NCI-H510A treated with DMSO at 0.1 percent for 48 hours (cell line): ENCODE measurements around the gene OR2V2.
"Not testable (repeated sequence)": the region's sequence is repeated elsewhere in the genome, so short reads cannot be mapped to it uniquely, and the experiment has no call there.

Experiments
- DNase-seq: peaks from one replicate; lab custom pipeline; 2025; lab: John Stamatoyannopoulos, UW

The OR2V2 gene

DNA sequence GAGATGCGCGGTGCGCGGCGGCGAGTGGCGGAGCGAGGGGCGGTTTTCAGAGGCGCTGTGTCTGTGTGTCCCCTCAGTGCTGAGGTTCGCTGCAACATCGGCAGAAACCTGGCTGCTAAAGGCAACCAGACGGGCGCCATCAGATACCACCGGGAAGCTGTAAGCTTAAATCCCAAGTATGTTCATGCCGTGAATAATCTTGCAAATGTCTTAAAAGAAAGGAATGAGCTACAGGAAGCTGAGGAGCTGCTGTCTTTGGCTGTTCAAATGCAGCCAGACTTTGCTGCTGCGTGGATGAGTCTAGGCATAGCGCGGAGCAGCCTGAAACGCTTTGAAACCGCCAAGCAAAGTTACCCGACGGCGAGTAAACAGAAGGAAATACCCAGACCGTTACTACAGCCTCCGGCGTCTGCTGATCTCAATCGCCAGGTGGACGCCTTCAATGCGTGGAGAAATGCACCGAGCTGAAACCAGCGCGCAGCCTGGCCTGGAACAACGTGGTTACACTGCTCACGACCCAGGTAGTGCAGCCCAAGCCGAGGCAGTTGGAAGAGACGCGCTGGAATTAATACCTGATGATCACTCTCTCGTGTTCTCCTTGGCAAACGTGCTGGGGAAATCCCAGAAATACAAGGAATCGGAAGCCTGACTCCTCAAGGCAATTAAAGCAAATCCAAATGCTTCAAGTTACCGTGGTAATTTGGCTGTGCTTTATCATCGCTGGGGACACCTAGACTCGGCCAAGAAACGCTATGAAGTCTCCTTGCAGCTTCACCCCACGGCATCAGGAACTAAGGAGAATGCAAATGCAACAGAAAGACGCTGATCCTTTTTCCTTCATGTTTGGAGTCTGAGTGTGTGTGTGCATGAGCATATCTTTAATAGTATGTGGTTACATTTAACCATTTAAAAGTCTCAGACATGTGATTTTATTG, 32.3 kb upstream of the OR2V2 start:
- no peak for DNase-seq

DNA sequence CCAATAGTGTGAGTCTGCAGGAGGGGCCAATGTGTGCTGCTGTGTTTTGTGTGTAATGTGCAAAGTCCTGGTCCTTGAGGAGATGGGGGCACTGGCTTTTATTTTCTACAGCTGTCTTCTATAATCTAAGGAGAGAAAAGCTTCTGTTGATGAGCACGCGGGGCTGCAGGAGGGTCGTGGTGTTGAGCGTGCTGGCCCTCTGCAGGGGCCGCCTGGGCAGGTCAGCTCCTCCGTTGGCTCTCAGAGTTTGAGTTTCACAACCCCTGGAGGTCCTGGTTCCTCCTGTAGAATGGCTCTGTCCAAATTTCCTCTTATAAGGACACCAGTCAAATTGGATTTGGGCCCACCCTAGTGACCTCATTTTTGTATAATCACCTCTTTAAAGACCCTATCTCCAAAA, 29.0 kb upstream of the OR2V2 start:
- no peak for DNase-seq

DNA sequence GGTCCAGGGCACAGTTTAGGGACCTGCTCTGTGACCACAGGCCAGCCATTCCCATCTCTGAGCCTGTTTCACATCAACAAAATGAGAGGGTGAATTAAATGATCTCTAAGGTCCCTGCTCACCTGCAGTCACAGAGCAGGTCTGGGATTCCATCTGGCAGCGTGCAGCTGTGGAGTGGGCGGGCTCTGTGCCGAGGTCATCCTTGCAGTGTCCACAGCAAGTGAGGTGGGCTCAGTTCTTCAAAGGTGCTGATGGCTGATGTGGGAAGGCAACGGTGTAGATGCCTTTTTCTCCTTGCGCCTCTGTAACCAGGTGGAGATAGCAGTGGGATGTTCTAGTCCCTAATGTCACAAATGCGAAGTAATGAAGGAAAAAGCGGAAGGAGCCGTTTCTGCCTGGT, 28.3 kb upstream of the OR2V2 start:
- DNase-seq = no peak

DNA sequence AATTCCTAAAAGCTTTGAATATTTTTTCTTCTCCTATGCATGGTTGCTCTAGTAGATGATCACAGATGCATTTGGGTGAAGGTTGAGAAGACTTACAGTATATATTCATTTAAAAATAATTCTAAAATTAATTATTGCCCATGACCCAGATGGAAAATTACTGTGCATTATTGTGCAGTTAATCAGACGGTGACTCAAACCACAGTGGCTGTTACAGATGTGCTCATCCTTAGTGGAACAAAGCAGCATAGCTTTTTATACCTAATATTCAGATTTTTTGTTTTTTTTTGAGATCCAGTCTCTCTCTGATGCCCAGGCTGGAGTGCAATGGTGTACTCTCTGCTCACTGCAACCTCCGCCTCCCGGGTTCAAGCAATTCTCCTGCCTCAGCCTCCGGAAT, 27.1 kb upstream of the OR2V2 start:
- DNase-seq = no peak

DNA sequence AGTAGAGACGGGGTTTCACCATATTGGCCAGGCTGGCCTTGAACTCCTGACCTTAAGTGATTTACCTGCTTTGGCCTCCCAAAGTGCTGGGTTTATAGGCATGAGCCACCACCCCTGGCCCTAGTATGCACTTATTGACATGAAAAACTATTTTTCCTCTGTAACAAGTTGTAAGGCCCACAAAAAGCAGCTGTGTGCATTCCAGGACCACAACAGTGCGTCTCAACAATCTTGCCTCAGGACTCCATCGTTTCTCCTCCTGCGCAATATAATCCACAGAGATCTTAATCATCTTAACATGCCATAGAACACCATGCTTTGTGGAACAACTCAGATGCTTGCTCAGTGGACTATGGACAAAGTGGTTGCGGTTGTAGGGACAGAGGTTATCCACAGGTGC, 26.6 kb upstream of the OR2V2 start:
- DNase-seq = no peak

DNA sequence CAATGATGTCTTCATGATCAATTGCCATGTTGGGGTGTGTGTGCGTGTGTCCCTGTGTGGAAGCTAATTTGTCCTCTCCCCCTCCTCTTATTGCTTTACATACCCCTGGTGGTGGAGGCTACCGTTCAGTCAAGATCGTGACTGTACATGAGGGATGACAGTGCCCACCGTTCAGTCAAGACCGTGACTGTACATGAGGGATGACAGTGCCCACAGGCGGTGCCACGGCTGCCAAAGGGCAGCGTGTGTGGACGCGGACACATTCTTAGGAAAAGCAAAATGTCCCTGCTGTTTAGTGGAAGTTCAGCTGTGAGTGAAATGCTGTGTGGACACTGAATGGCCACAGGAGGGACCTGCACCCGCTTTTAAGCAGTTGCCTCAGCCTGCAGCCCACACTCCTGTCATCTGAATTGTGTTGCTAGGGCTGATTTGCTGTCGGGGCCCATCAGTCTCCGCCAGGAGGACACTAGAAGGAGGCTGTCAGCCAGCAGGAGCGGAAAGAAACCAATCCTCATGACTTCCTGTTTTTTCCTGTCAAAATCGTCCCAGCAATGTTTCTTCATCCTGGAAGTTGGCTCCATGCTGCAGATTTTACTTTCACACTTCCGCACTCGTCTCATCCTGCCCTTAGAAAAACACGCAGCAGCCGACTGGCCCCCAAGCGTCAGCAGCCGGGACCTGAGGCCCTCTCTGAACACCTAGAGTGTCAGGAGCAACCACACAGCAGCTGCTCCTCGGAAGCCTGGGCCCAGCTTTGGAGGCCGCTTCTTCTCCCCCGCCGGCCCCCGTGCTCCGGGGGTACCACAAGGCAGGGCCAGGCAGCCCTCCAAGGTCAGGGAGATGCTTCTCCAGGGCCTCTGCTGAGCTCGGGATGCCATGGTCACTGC, 25.5 kb upstream of the OR2V2 start:
- no peak for DNase-seq

DNA sequence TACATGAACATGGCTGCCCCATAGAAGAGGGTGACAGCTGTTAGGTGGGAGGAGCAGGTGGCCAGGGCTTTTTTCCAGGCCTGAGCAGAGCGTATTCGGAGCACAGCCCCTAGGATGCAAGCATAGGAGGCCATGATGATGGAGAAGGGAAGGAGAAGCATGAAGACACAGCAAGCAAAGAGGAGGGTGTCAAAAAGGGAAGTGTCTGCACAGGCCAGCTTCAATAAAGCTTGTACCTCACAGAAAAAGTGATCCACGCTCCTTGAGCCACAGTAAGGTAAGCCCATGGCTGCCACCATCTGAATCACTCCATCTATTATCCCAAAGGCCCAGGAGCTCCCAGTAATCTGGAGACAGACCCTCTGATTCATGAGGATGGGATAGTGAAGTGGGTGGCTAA, 22.9 kb upstream of the OR2V2 start:
- DNase-seq = no peak

DNA sequence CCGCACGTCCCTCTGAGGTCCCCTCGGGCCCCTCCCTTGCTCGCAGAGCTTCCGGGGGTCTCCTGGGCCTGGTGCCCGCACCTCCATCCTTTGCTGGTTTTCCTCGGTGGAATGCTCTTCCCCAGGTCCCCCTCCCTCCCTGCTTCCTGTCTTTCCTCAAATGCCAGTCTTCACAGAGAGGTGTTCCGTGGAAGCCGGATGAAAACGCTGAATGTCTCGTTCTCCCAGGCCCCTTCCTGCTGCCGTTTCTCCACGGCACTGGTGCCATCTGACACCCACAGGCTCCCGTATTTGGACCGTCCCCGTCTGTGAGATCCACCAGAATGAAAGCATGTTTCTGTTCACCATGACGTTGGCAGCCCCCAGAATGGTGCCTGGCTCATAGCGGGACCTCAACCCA, 20.5 kb upstream of the OR2V2 start:
- no peak for DNase-seq

DNA sequence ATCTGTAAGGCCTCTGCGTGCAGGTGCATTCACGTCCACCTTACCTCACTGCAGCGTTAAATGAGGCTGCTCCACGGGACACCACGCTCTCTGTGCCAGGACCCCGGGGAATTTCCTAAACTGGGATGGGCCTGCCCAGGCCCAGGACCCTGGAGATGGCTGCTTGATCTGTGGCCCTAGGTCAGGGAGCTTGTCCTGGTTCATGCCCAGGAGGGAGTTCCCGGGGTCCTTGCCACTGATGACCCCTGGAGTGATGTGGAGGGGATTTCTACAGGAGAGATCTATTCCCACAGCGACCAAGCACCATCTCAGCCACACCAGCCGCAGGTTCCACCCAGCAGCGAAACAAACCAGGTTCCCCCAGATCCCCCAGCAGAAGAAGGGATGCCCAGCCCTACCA, 19.9 kb upstream of the OR2V2 start:
- DNase-seq = no peak

DNA sequence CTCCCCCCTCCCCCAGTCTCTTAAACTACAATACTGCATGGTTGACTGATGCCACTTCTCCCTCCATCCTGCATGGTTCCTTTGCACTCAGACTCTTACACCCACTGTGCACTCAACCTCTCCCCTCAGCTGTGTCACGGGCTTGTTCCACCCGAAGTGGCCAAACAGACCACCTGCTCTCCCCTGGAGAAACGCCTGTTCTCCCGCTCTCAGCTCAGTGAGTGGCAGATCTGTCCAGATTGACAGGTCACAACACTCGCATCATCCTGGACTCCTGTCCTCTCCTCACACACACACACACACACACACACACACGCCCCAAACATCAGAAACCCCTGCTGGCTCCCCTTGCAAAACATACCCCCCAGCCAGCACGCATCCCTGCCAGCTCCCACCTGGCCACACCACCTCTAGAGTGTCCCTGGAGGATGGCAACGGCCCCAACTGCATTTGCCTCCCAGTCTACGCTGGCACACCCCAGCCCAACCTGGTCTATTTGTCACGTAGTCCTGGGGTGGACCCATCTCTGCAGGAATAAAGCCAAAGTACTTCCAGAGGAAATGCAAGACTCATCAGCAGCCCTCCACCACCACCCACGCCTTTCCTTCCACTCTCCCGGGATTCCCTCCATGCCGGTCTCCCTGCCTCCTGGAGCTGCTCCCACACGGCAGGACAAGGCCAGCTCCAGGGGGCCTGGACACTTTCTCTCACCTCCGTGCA, 19.3 kb upstream of the OR2V2 start:
- DNase-seq = no peak

DNA sequence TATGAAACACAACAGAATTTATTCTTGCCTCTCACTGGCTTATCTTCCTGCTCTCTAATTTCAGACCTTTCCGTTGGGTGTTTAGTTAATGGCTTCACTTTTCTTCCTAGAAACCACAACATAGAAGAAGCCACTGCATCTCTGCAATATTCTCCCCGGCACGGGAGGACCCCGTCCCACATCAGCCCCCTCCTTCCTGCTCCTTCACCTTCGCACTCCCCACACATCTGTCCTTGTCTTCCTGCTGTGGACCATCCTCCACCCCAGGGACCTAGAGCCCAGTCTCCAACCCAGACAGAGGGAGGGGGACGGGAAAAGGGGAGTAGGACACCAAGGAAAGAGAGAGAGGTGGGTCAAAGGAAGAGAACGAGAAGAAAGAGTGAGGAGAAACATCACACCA, 17.8 kb upstream of the OR2V2 start:
- DNase-seq = no peak

DNA sequence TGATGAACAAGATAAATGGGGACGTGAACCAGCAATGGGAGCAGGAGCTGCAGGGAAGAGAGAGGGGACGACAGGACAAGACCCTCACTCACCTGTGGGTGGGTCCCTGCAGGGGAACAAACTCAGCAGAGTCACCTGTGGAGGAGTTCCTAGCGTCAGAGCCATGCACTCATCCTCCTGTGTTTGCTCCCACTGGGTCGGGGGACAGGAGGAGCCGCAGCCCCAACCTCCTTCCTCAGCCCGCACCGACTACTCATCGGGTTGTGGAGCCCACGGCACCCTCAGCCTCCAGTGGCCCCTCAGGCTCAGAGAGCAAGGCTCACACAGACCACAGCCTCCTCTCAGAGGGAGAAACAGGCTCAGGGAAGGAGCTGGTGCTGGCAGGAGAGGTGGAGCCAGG, 17.3 kb upstream of the OR2V2 start:
- not testable (repeated sequence) for DNase-seq

DNA sequence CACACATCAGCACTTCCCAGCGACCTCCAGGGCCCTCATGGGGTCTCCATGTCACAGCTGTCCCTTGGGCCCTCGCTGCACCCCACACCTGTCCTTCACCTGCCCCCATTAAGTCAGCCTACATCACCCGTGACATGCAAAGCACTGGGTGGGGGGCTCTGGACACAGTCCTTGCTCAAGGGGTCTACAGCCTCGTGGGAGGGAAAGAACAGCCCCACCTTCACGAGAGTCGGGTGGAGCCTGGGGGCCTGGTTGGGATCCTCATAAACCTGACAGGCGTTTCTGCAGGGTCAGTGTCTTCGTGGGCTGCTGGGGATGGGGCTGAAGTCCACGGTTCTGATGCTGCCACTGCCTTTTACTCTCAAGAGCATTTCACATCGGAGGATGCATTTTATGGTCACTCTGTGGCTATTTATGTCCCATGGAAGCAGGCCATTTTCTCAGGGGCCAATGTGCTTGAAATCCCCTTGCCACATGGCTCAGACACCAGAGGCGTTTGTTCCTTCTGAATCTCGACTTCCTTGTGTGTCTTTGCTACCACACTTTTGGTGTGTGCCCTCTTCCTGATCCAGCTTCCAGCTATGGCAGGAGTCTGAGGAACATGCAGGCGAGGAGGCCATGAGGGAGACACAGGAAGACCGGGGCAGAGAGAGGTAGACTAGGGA, 16.4 kb upstream of the OR2V2 start, which contains the start of gene OR2V1:
TSS of gene OR2V1 (minus strand) at position 338 of the 665 bp plus-strand sequence. CDS start 5,865 bp downstream, outside the sequence.
- DNase-seq = no peak

DNA sequence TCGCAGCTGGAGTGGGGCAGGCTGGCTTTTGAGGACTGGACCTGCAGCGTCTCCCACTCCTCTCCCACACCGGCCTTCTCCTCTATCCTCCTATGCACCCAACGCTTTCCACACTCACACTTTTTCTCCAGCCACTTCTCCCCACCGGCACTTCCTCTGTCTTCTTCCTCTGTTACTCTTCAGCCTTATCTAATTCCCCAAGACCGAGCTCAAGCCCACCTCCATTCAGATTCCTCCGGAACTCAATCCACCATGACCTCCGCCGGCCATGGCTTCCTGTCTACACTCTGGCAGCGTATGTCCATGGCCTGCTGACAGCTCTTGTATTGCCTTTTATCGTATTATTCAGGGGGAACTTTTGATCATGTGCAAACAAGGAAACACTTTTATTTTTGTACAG, 15.9 kb upstream of the OR2V2 start:
- no peak for DNase-seq

DNA sequence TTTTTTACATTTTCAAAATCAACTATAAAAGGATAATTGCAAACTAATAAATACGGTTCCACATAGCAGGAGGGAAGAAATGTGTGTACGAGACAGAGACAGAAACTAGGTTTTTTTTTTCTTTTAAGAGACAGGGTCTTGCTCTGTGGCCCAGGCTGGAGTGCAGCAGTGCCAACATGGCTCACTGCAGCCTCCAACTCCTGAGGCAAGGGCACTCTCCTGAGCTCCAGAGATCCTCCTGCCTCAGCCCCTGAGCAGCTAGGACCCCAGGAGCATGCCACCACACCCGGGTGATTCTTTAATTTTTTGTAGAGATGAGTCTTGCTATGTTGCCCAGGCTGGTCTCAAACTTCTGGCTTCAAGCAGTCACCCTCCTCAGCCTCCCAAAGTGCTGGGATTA, 14.3 kb upstream of the OR2V2 start:
- DNase-seq = no peak

DNA sequence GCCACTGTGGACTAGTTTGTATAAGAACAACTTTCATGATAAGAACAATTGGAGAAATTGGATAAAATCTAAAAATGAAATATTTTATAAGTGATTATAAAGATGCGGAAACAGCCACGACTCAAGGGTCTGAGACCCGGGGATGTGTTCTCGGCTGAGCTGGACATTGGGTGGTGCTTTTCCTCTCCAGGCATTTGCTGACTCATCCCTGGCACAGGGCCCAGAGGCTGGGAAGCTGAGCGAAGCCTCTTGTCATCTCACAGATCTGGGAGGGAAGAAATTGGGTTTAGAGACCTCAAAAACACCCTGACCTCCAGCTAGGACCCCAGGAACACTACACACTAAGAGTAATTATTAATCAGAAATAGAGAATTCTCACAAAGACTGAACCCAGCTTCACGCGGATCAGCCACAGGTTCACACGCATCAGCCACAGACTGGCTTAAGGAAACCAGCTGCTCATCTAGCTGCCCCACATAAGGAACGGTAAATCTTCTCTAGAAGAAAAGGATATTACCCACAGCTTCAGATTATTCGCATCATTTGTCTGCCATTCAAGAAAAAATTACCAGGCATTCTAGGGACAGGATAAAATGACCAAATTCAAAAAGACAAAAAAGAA, 13.7 kb upstream of the OR2V2 start:
- DNase-seq = no peak

DNA sequence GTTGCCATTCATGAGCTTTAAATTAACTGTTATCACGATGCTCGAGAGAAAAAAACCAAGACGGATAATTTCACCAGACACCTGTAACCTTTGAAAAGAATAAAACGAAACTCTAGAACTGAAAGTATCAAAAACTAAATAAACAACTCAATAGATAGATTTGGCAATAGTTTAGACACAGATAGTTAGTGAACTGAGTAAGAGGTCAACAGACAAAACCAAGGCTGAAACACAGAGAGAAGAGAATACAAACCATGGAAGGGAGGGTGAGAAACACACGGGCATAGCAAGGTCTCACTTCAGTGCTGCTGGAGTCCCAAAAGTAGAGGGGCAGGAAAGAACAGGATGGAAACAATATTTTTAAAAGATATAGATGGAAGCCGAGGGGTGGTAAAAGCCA, 13.1 kb upstream of the OR2V2 start:
- no peak for DNase-seq

DNA sequence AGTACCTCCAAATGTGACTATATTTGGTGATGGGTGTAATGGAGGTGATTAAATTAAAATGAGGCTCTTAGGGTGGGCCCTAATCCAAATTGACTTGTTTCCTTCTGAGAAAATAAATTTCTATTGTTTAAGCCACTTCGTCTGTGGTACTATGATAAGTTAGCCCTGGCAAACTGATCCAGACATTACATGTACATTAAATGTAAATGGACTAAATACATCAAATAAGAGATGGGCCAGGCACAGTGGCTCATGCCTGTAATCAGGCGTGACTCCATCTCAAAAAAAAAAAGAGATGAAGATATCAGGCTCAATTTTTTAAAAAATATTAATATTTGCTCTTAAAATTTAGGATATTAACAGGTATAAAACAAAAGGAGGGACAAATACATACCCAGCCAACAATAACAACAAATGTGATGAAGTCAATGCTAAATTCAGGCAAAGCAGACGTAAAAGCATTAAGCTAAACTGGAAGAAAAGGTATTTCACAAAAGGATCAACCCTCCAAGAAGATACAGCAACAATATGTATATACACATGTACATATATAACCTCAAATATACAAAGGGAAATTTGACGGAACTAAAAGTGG, 10.9 kb upstream of the OR2V2 start:
- DNase-seq = no peak

DNA sequence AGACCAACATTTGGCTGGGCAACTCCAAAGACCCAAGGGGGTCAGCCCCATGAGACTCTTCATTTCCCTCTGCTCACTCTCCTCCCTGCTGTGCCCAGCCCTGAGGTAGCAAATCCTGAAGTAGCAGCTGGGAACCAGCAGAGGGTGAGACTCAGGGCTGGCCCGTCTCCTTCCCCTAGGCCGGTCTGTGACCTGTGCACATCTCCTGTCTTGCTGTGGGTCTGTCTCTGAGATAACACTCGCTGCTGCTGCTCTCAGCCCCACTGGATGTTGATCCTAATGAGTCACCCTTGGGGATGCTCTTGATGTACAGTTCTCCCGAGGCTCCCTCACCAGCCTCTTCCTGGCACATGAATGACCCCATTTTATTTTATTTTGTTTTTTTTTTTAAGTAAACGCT, 9.1 kb upstream of the OR2V2 start:
- DNase-seq = no peak

DNA sequence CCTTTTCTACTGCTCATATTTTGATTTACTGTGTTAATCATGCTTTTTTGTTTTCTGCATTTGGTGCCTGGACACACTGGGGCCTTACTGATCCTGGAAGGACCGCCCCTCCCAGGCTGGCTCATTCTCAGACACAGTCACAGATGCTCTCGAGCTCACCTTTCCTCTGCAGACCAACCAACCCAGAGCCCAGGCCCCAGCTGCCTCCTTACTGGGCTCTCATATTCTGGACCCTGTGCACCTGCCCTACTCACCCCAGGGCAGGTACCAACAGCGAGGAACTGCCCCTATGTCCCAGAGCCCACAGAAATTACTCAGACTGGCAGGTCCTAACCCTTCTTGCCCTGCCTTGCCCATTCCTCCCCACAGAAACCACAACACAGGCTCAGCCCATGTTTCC, 6.6 kb upstream of the OR2V2 start:
- DNase-seq = no peak

DNA sequence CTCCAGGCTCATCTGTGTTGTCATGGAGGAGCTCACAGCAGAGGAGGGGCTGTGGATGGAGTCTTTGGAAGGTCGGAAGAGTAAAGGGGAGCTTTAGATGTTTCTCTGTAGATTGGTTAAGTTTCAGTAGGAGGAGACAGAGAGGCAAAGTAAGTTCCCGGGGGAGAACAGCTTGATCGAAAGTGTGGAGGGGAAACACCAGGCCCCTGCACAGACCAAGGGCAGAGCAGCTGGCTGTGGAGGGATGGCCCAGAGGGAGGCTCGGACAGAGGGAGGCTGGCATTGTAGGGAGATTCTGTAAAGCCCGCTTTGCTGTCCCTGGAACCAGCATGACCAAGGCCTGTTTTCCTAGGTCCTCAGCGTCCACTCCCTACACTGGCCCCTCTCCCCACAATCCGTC, 5.3 kb upstream of the OR2V2 start:
- DNase-seq = no peak
